Kidney (tissue), 14 donors: ENCODE measurements around the gene GAN. TPM values are rescaled to one million over a fixed set of nuclear protein-coding genes. Genes with fewer than 3 reads are reported as not detected.

Experiments
- DNase-seq, 5 donors: peaks; one replicate each; pipeline ENCODE4 v3.0.0-alpha.2; 2013 to 2020
- FAIRE-seq: peaks from 2 replicates; lab custom pipeline; 2012; peaks lifted over from hg19 to GRCh38; lab: Jason Lieb, UNC
- H3K27ac ChIP-seq, 2 donors: one replicate each; pipeline ENCODE4 v1.7.0; 2013; ENCODE audit warnings: low read depth in 2 of 2, low read length in 2 of 2, inconsistent platforms in 1 of 2
- H3K27me3 ChIP-seq: one replicate; pipeline ENCODE4 v1.7.1; 2013; ENCODE audit warnings: low read length, inconsistent platforms; ENCODE audit not compliant: control insufficient read depth, insufficient read depth
- H3K36me3 ChIP-seq, 3 donors: one replicate each; pipeline versions ENCODE4 v1.7.0 to v1.7.1; 2013; ENCODE audit warnings: low read length in 3 of 3, control low read depth in 1 of 3, inconsistent platforms in 1 of 3; ENCODE audit not compliant: insufficient read depth in 3 of 3, control insufficient read depth in 2 of 3
- H3K4me1 ChIP-seq, 3 donors: one replicate each; pipeline versions ENCODE4 v1.7.0 to v1.7.1; 2013; ENCODE audit warnings: low read length in 3 of 3, inconsistent platforms in 1 of 3, low read depth in 1 of 3; ENCODE audit not compliant: control insufficient read depth in 2 of 3, insufficient read depth in 2 of 3
- H3K4me3 ChIP-seq, 3 donors: one replicate each; pipeline versions ENCODE4 v1.7.0 to v1.8.1; 2013; ENCODE audit warnings: low read length in 3 of 3, control low read depth in 1 of 3, inconsistent platforms in 1 of 3
- H3K9ac ChIP-seq, 3 donors: one replicate each; pipeline versions ENCODE4 v1.7.0 to v1.7.1; 2013; ENCODE audit warnings: low read length in 3 of 3, control low read depth in 1 of 3, inconsistent platforms in 1 of 3
- H3K9me3 ChIP-seq, 3 donors: one replicate each; pipeline versions ENCODE4 v1.7.0 to v1.7.1; 2013; ENCODE audit warnings: low read length in 3 of 3, control low read depth in 1 of 3, inconsistent platforms in 1 of 3; ENCODE audit not compliant: control insufficient read depth in 2 of 3, insufficient read depth in 1 of 3
- CTCF ChIP-seq: IDR thresholded peaks from 3 replicates; pipeline ENCODE4 v1.5.1; 2012; ENCODE audit warnings: mild to moderate bottlenecking, moderate library complexity, borderline replicate concordance; ENCODE audit not compliant: insufficient read depth; ENCODE audit errors: extremely low read depth
- intact Hi-C: fragments of 100-400 bp; cut with DNase I; formaldehyde crosslinking; loops from one replicate; pipeline ENCODE4 v1.11.1; 2022
- polyA plus RNA-seq: library from polyadenylated mRNA; stranded (reverse); fragments of 350-450 nt; fragmentation: Illumina TruSeq; extraction: RNeasy Lipid Tissue Mini Kit (QIAGEN cat#74804); gene quantifications from one replicate; pipeline ENCODE4 v1.2.3, GENCODE V29; 2014; ENCODE audit warnings: low read depth, low replicate concordance; ENCODE audit not compliant: insufficient read depth
- total RNA-seq: library from RNA; stranded (reverse); fragmentation: NEBNext Ultra II Directional; extraction: Animal tissue kit (Norgen Biotek cat#: 25700); gene quantifications from one replicate; pipeline ENCODE4 v1.2.1, GENCODE V29; 2021
- donor health status: control.
- donor health status: control.
- donor health status: control.
- donor health status: control.
- donor health status: control.
- donor health status: DM: yes; HTN: yes; CAD: no.
- donor health status: Normal renal cell carcinoma (clear cell type).

Gene GAN
- total and polyA plus RNA-seq, 2 donors from 2014 or later: 0.60 to 7.7 TPM

GRCh38 chr16:81392011-81392410 is 77.2 kb downstream of the GAN start:
- Histone ChIP-seq H3K9me3 (no peaks in the 10 kb centered on the region), H3K27ac (no peak overlapping the region), H3K9ac (no peak overlapping the region), H3K4me1 (no peaks in the 10 kb centered on the region), H3K27me3 (no peaks in the 10 kb centered on the region), H3K36me3 (peaks cover 2 to 4% (median 3%) of the 10 kb centered on the region in 3 donors), H3K4me3 (no peak overlapping the region)
- DNase-seq (no peak), FAIRE-seq (no peak)
- no peak for TF ChIP-seq CTCF
- intact Hi-C loops: no loop called here

- intact Hi-C loops: no loop called here
- Histone ChIP-seq H3K27ac (no peak overlapping the region), H3K9ac (no peak overlapping the region), H3K27me3 (no peaks in the 10 kb centered on the region), H3K4me1 (no peaks in the 10 kb centered on the region), H3K4me3 (no peak overlapping the region), H3K9me3 (peaks cover 0 to 3% (median 0%) of the 10 kb centered on the region in 3 donors), H3K36me3 (peaks cover 2 to 3% (median 3%) of the 10 kb centered on the region in 3 donors)
- FAIRE-seq (no peak), DNase-seq (no peak)
- no peak for TF ChIP-seq CTCF
These were observed 79.7 kb downstream of the GAN start for GRCh38 chr16:81394416-81394815.

GRCh38 chr16:81394966-81395655 is 80.3 kb downstream of the GAN start:
- Histone ChIP-seq H3K27ac (no peak overlapping the region), H3K4me1 (no peaks in the 10 kb centered on the region), H3K9ac (no peak overlapping the region), H3K9me3 (peaks cover 0 to 9% (median 0%) of the 10 kb centered on the region in 3 donors), H3K27me3 (no peaks in the 10 kb centered on the region), H3K36me3 (peaks cover 2 to 3% (median 3%) of the 10 kb centered on the region in 3 donors), H3K4me3 (no peak overlapping the region)
- DNase-seq (no peak), FAIRE-seq (no peak)
- intact Hi-C loops: no loop called here
- no peak for TF ChIP-seq CTCF
